Nephron (organoid): ENCODE data around the gene KYNU.
A peak's percentile ranks its signal among the peaks of the same experiment; 100 is the strongest.

Experiments
- H3K27ac Mint-ChIP-seq, 3 experiments: 2 replicates each; pipeline ENCODE4 v1.8.0; 2020; ENCODE audit warnings: mixed read lengths in 3 of 3, mild to moderate bottlenecking in 2 of 3, moderate library complexity in 1 of 3
- H3K27me3 Mint-ChIP-seq: 2 replicates; pipeline ENCODE4 v1.8.0; 2021; ENCODE audit warnings: low read depth, mild to moderate bottlenecking, moderate library complexity, mixed read lengths
- H3K36me3 Mint-ChIP-seq: 2 replicates; pipeline ENCODE4 v1.8.0; 2020; ENCODE audit warnings: low read depth, mixed read lengths
- H3K4me1 Mint-ChIP-seq: 2 replicates; pipeline ENCODE4 v1.8.0; 2020; ENCODE audit warnings: mixed read lengths
- H3K4me3 Mint-ChIP-seq, 3 experiments: 2 replicates each; pipeline ENCODE4 v1.8.0; 2020; ENCODE audit warnings: mild to moderate bottlenecking in 3 of 3, mixed read lengths in 3 of 3, moderate library complexity in 2 of 3
- H3K9me3 Mint-ChIP-seq: 2 replicates; pipeline ENCODE4 v1.8.0; 2020; ENCODE audit warnings: mixed read lengths
- CTCF ChIP-seq, 3 experiments: fragments of 200-600 bp; sonication (generic); IDR thresholded peaks; one replicate each; pipeline ENCODE4 v1.5.0; 2021; ENCODE audit warnings: antibody characterized with exemption in 3 of 3; ENCODE audit not compliant: unreplicated experiment in 3 of 3

The KYNU gene

GRCh38 chr2:142954493-142954892 lies 77.0 kb downstream of the KYNU start:
- no peak for TF ChIP-seq CTCF (IDR thresholded peaks at IDR 0.05; ENCODE audit: unreplicated experiment in 3 of 3)
- no peaks in the 10 kb centered on the region for H3K27me3 Mint-ChIP-seq
- H3K4me3 Mint-ChIP-seq: no peak overlapping the region
- no peaks in the 10 kb centered on the region for H3K4me1 Mint-ChIP-seq
- peaks cover 11% of the 10 kb centered on the region for H3K9me3 Mint-ChIP-seq
- no peak overlapping the region for H3K27ac Mint-ChIP-seq
- H3K36me3 Mint-ChIP-seq: peaks cover 13% of the 10 kb centered on the region

GRCh38 chr2:142957144-142957543 lies 79.7 kb downstream of the KYNU start:
- H3K4me3 Mint-ChIP-seq: no peak overlapping the region
- H3K27ac Mint-ChIP-seq: no peak overlapping the region
- H3K4me1 Mint-ChIP-seq: no peaks in the 10 kb centered on the region
- no peaks in the 10 kb centered on the region for H3K9me3 Mint-ChIP-seq
- no peaks in the 10 kb centered on the region for H3K27me3 Mint-ChIP-seq
- no peak for TF ChIP-seq CTCF (IDR thresholded peaks at IDR 0.05; ENCODE audit: unreplicated experiment in 3 of 3)
- H3K36me3 Mint-ChIP-seq: no peaks in the 10 kb centered on the region

GRCh38 chr2:142961202-142961601 lies 83.7 kb downstream of the KYNU start:
- Mint-ChIP-seq H3K4me1 (no peaks in the 10 kb centered on the region), H3K4me3 (no peak overlapping the region), H3K27ac (no peak overlapping the region), H3K36me3 (peaks cover 15% of the 10 kb centered on the region), H3K9me3 (peaks cover 18% of the 10 kb centered on the region), H3K27me3 (no peaks in the 10 kb centered on the region)
- TF ChIP-seq CTCF (IDR thresholded peaks at IDR 0.05; ENCODE audit: unreplicated experiment in 3 of 3): no peak

GRCh38 chr2:142965443-142965842 lies 88.0 kb downstream of the KYNU start:
- TF ChIP-seq CTCF (IDR thresholded peaks at IDR 0.05; ENCODE audit: unreplicated experiment in 3 of 3): no peak
- Mint-ChIP-seq H3K27me3 (no peaks in the 10 kb centered on the region), H3K4me1 (no peaks in the 10 kb centered on the region), H3K27ac (no peak overlapping the region), H3K36me3 (peaks cover 15% of the 10 kb centered on the region), H3K4me3 (no peak overlapping the region), H3K9me3 (peaks cover 19% of the 10 kb centered on the region)

GRCh38 chr2:142966284-142966683 lies 88.8 kb downstream of the KYNU start:
- H3K9me3 Mint-ChIP-seq: peaks cover 19% of the 10 kb centered on the region
- no peaks in the 10 kb centered on the region for H3K4me1 Mint-ChIP-seq
- H3K27ac Mint-ChIP-seq: peak overlapping the region in 1 of 3 experiments; percentile 13
- no peaks in the 10 kb centered on the region for H3K27me3 Mint-ChIP-seq
- TF ChIP-seq CTCF (IDR thresholded peaks at IDR 0.05; ENCODE audit: unreplicated experiment in 3 of 3): no peak
- peaks cover 15% of the 10 kb centered on the region for H3K36me3 Mint-ChIP-seq
- H3K4me3 Mint-ChIP-seq: no peak overlapping the region

GRCh38 chr2:142967060-142967459 lies 89.6 kb downstream of the KYNU start:
- TF ChIP-seq CTCF (IDR thresholded peaks at IDR 0.05; ENCODE audit: unreplicated experiment in 3 of 3): no peak
- Mint-ChIP-seq H3K27me3 (no peaks in the 10 kb centered on the region), H3K27ac (no peak overlapping the region), H3K4me1 (no peaks in the 10 kb centered on the region), H3K36me3 (peaks cover 15% of the 10 kb centered on the region), H3K9me3 (peaks cover 19% of the 10 kb centered on the region), H3K4me3 (no peak overlapping the region)
